Endothelial cell of umbilical vein (primary cell): ENCODE data around the gene SLC13A5. TPM values are rescaled to one million over a fixed set of nuclear protein-coding genes. Genes with fewer than 3 reads are reported as not detected.

ENCODE experiments used
- BruUV-seq: library from RNA; stranded (reverse); fragments of 400-500 nt; replicated peaks from 2 replicates; lab custom pipeline; 2021; lab: Mats Ljungman, UMichigan
- CTCF ChIA-PET: fragments of 300-600, 350-600 bp; sonication (Branson Sonifier 250); formaldehyde crosslinking; loops from one replicate; lab custom pipeline; 2021; ENCODE audit warnings: antibody characterized with exemption, inconsistent platforms; lab: Charles Lee
- POLR2A ChIA-PET: fragments of 300-600, 350-600 bp; sonication (Branson Sonifier 250); formaldehyde crosslinking; loops from one replicate; lab custom pipeline; 2021; ENCODE audit warnings: antibody characterized with exemption, inconsistent platforms; lab: Charles Lee
- DNase-seq: peaks from one replicate; pipeline ENCODE4 v3.0.0-alpha.2; 2011; ENCODE audit warnings: low read depth, low spot score
- FAIRE-seq: peaks from 2 replicates; lab custom pipeline; 2011; peaks lifted over from hg19 to GRCh38; lab: Jason Lieb, UNC
- H2AFZ ChIP-seq: 2 replicates; pipeline ENCODE4 v1.6.0; 2012; ENCODE audit warnings: low read depth, low read length, control low read depth, inconsistent platforms
- H3K27ac ChIP-seq: 2 replicates; pipeline ENCODE4 v1.5.1; 2011; ENCODE audit warnings: low read depth, mild to moderate bottlenecking, control low read depth, low read length, moderate library complexity; ENCODE audit not compliant: insufficient read depth
- H3K27me3 ChIP-seq, 2 experiments: 2 replicates each; pipeline versions ENCODE4 v1.6.0 to v1.6.1; 2011; ENCODE audit warnings: low read length in 2 of 2, mixed read lengths in 1 of 2; ENCODE audit not compliant: control insufficient read depth in 2 of 2, insufficient read depth in 2 of 2
- H3K36me3 ChIP-seq, 2 experiments: 2 replicates in 1 of 2; 3 replicates in 1 of 2; pipeline ENCODE4 v1.5.1; 2011; ENCODE audit warnings: low read length in 2 of 2, mild to moderate bottlenecking in 1 of 2, moderate library complexity in 1 of 2; ENCODE audit not compliant: control insufficient read depth in 2 of 2, insufficient read depth in 2 of 2; ENCODE audit errors: extremely low read depth in 1 of 2
- H3K4me1 ChIP-seq: 3 replicates; pipeline ENCODE4 v1.5.1; 2011; ENCODE audit warnings: mild to moderate bottlenecking, low read length; ENCODE audit not compliant: control insufficient read depth, insufficient read depth; ENCODE audit errors: extremely low read depth
- H3K4me2 ChIP-seq: 2 replicates; pipeline ENCODE4 v1.6.1; 2011; ENCODE audit warnings: low read length, control low read depth, mixed read lengths; ENCODE audit not compliant: insufficient read depth
- H3K4me3 ChIP-seq, 3 experiments: fragments of 200-600 bp in 1 of 3; sonication (generic), shearing (Covaris generic) in 1 of 3; replicated peaks in 1 of 3; 2 replicates each; pipeline ENCODE4 v1.5.1; 2011 to 2016; ENCODE audit warnings: control low read depth in 3 of 3, low read length in 3 of 3, mild to moderate bottlenecking in 2 of 3, inconsistent platforms in 1 of 3, low read depth in 1 of 3, moderate library complexity in 1 of 3; ENCODE audit not compliant: insufficient read depth in 1 of 3
- H3K79me2 ChIP-seq: 2 replicates; pipeline ENCODE4 v1.6.0; 2012; ENCODE audit warnings: low read length, inconsistent platforms; ENCODE audit not compliant: control insufficient read depth, insufficient read depth
- H3K9ac ChIP-seq: replicated peaks from 2 replicates; pipeline ENCODE3; 2011; ENCODE audit warnings: low read length, control low read depth; ENCODE audit not compliant: insufficient read depth; ENCODE audit errors: extremely low read depth
- H3K9me1 ChIP-seq: replicated peaks from 3 replicates; pipeline ENCODE4 v1.6.0; 2011; ENCODE audit warnings: mild to moderate bottlenecking, low read length; ENCODE audit not compliant: control insufficient read depth, insufficient read depth; ENCODE audit errors: extremely low read depth
- H3K9me3 ChIP-seq: replicated peaks from 2 replicates; pipeline ENCODE4 v1.5.1; 2012; ENCODE audit warnings: low read length, inconsistent platforms; ENCODE audit not compliant: control insufficient read depth, insufficient read depth
- H4K20me1 ChIP-seq: replicated peaks from 2 replicates; pipeline ENCODE3; 2011; ENCODE audit warnings: mild to moderate bottlenecking, low read length; ENCODE audit not compliant: control insufficient read depth, insufficient read depth; ENCODE audit errors: extremely low read depth
- CTCF ChIP-seq, 2 donors: IDR thresholded peaks; 1 replicate in 1 of 2; 2 replicates in 1 of 2; pipeline ENCODE4 v1.5.1; 2011; ENCODE audit warnings: low read length in 2 of 2, mild to moderate bottlenecking in 2 of 2, moderate library complexity in 2 of 2, control low read depth in 1 of 2, inconsistent platforms in 1 of 2, low read depth in 1 of 2; ENCODE audit not compliant: insufficient read depth in 1 of 2; ENCODE audit errors: extremely low read depth in 1 of 2
- EZH2 ChIP-seq: IDR thresholded peaks from 2 replicates; pipeline ENCODE4 v1.6.1; 2012; ENCODE audit warnings: borderline replicate concordance, low read depth, mild to moderate bottlenecking, moderate library complexity, low read length, inconsistent platforms; ENCODE audit not compliant: severe bottlenecking
- FOS ChIP-seq: IDR thresholded peaks from 2 replicates; pipeline ENCODE4 v1.6.1; 2011; ENCODE audit warnings: mild to moderate bottlenecking, low read length, moderate library complexity, borderline replicate concordance; ENCODE audit not compliant: insufficient read depth
- GATA2 ChIP-seq: IDR thresholded peaks from 2 replicates; pipeline ENCODE4 v1.7.0; 2011; ENCODE audit warnings: low read depth, mild to moderate bottlenecking, moderate library complexity, mixed read lengths, low read length; ENCODE audit not compliant: insufficient read length, insufficient read depth
- JUN ChIP-seq: IDR thresholded peaks from 2 replicates; pipeline ENCODE4 v1.6.1; 2011; ENCODE audit warnings: borderline replicate concordance, low read depth; ENCODE audit not compliant: insufficient read length, insufficient read depth
- MAX ChIP-seq: IDR thresholded peaks from 2 replicates; pipeline ENCODE4 v1.6.1; 2011; ENCODE audit not compliant: insufficient read depth, insufficient read length
- MYC ChIP-seq: IDR thresholded peaks from one replicate; pipeline ENCODE4 v1.6.1; 2011; ENCODE audit warnings: mild to moderate bottlenecking, low read depth, low read length
- POLR2A ChIP-seq: IDR thresholded peaks from 2 replicates; pipeline ENCODE4 v1.6.1; 2012; ENCODE audit warnings: low read depth, mild to moderate bottlenecking, control low read depth, low read length
- POLR2AphosphoS5 ChIP-seq: IDR thresholded peaks from 2 replicates; pipeline ENCODE4 v1.6.1; 2012; ENCODE audit warnings: low read depth, mild to moderate bottlenecking, control low read depth, low read length, moderate library complexity; ENCODE audit not compliant: insufficient read depth
- dilution Hi-C: fragments of 300-500 bp; cut with MboI; formaldehyde crosslinking; loops from one replicate; pipeline ENCODE4 v1.15.0; 2019; ENCODE audit warnings: low sequenced_read_pairs; ENCODE audit not compliant: extremely low pct_ligation_motif_present
- intact Hi-C: fragments of 100-400 bp; cut with micrococcal nuclease; formaldehyde crosslinking; loops from one replicate; pipeline ENCODE4 v1.10.0; 2022
- polyA plus RNA-seq, 4 experiments: library from polyadenylated mRNA; depleted of rRNA in 3 of 4; stranded (reverse) in 3 of 4; unstranded in 1 of 4; fragments of >200 nt; gene quantifications; 2 replicates each; pipeline versions ENCODE4 v1.2.1 to v1.2.3, GENCODE V29; 2011 to 2012; ENCODE audit warnings: missing spikeins in 1 of 4
- total RNA-seq: library from RNA; stranded (reverse); gene quantifications from 2 replicates; pipeline ENCODE4 v1.2.3, GENCODE V29; 2021

Gene SLC13A5
- total and polyA plus RNA-seq, 2 donors (not counting 3 experiments of a cell fraction or from before 2014, with no cell fraction given): 0.03 TPM; not detected in 1

GRCh38 chr17:6711681-6712057, 1.5 kb downstream of the SLC13A5 start:
- no peak overlapping the region for H3K27ac ChIP-seq
- no peak overlapping the region for H2AFZ ChIP-seq
- H3K79me2 ChIP-seq: no peaks in the 10 kb centered on the region
- no peaks in the 10 kb centered on the region for H3K9me3 ChIP-seq
- no peaks in the 10 kb centered on the region for H4K20me1 ChIP-seq
- peaks cover 28 to 32% of the 10 kb centered on the region in 2 experiments for H3K27me3 ChIP-seq
- H3K9ac ChIP-seq: no peak overlapping the region
- H3K4me2 ChIP-seq: no peak overlapping the region
- dilution Hi-C loops: no loop called here
- no peak for DNase-seq
- intact Hi-C loops: no loop called here
- no peaks in the 10 kb centered on the region for H3K9me1 ChIP-seq
- no peak overlapping the region for H3K4me3 ChIP-seq
- ChIA-PET CTCF (interaction anchor here (1.2 to 2.4 kb wide), 3 partner anchors 10 to 135 kb away, joined by 3 to 12 read pairs (median 3); no protein-coding TSS in a partner anchor), POLR2A (no interaction called here)
- no peaks in the 10 kb centered on the region for H3K36me3 ChIP-seq
- no peak for TF ChIP-seq JUN
- TF ChIP-seq FOS: no peak
- TF ChIP-seq EZH2: no peak
- TF ChIP-seq CTCF (IDR thresholded peaks at IDR 0.05; ENCODE audit: extremely low read depth in 1 of 2, insufficient read depth in 1 of 2, low read depth in 1 of 2, low read length in 2 of 2): no peak
- TF ChIP-seq MYC: no peak
- TF ChIP-seq POLR2A: no peak
- TF ChIP-seq POLR2AphosphoS5: no peak
- no peak for TF ChIP-seq GATA2
- TF ChIP-seq MAX: no peak
- no peaks in the 10 kb centered on the region for H3K4me1 ChIP-seq
- FAIRE-seq: no peak
- no TSS peak for BruUV-seq
